ENCODE measurements around the gene ORC1. TPM values are rescaled to one million over a fixed set of nuclear protein-coding genes. Genes with fewer than 3 reads are reported as not detected.

ORC1 gene
- total RNA-seq, 1 donor from 2014 or later: 3.4 TPM

DNA sequence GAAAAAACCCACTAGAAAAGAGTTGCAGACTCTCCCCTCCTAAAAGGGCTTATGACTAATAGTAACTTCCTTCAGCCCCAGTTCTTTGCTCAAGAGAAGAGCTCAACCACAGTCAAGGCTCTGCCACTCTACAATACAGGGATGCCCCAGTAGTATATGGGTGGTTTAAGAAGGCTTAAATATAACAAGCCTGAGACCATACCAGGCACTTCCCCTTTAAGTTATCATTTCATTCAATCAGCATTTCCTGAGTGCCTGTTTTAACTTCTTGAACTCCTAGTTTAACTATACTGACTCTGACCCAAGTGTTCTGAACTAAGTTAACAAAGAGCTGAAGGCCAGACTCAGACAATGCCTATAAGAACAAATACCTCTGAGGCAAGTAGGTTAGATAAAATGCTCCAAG lies 20.0 kb upstream of the ORC1 start:
- H3K27me3 Mint-ChIP-seq (ENCODE audit: unreplicated experiment): no peaks in the 10 kb centered on the region
- no peak overlapping the region for H3K27ac Mint-ChIP-seq (ENCODE audit: unreplicated experiment)
- TF ChIP-seq, protein P1, sequence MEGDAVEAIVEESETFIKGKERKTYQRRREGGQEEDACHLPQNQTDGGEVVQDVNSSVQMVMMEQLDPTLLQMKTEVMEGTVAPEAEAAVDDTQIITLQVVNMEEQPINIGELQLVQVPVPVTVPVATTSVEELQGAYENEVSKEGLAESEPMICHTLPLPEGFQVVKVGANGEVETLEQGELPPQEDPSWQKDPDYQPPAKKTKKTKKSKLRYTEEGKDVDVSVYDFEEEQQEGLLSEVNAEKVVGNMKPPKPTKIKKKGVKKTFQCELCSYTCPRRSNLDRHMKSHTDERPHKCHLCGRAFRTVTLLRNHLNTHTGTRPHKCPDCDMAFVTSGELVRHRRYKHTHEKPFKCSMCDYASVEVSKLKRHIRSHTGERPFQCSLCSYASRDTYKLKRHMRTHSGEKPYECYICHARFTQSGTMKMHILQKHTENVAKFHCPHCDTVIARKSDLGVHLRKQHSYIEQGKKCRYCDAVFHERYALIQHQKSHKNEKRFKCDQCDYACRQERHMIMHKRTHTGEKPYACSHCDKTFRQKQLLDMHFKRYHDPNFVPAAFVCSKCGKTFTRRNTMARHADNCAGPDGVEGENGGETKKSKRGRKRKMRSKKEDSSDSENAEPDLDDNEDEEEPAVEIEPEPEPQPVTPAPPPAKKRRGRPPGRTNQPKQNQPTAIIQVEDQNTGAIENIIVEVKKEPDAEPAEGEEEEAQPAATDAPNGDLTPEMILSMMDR (IDR thresholded peaks at IDR 0.05; ENCODE audit: partially characterized antibody, unreplicated experiment): no peak
- no peaks in the 10 kb centered on the region for H3K36me3 Mint-ChIP-seq (ENCODE audit: unreplicated experiment)
- no peaks in the 10 kb centered on the region for H3K9me3 Mint-ChIP-seq (ENCODE audit: unreplicated experiment)
- H3K4me3 Mint-ChIP-seq (ENCODE audit: unreplicated experiment): no peak overlapping the region
- H3K4me1 Mint-ChIP-seq (ENCODE audit: low read depth, unreplicated experiment): no peaks in the 10 kb centered on the region
- no peak for DNase-seq

DNA sequence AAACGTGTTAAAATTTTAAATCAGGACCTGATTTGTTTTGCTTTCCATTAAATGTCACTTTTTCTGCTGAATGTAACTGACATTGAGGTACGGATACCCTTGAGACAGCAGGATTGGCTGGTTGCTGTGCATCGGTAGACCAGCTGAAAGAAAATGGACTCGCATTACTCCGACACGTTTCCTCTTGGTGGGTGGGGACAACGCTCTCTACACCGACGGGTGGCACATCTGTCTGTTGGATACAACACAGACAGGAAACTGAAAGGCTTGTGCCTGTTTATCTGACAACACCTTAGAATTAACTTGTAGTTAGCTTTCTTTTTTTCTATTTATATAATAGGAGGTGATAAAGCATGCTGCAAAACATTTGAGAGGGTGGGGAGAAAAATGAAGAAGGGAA lies 19.5 kb upstream of the ORC1 start:
- Mint-ChIP-seq H3K27ac (ENCODE audit: unreplicated experiment) (no peak overlapping the region), H3K27me3 (ENCODE audit: unreplicated experiment) (no peaks in the 10 kb centered on the region), H3K4me3 (ENCODE audit: unreplicated experiment) (no peak overlapping the region), H3K4me1 (ENCODE audit: low read depth, unreplicated experiment) (no peaks in the 10 kb centered on the region), H3K9me3 (ENCODE audit: unreplicated experiment) (no peaks in the 10 kb centered on the region), H3K36me3 (ENCODE audit: unreplicated experiment) (no peaks in the 10 kb centered on the region)
- TF ChIP-seq, protein P1 (IDR thresholded peaks at IDR 0.05; ENCODE audit: partially characterized antibody, unreplicated experiment): no peak
- no peak for DNase-seq

DNA sequence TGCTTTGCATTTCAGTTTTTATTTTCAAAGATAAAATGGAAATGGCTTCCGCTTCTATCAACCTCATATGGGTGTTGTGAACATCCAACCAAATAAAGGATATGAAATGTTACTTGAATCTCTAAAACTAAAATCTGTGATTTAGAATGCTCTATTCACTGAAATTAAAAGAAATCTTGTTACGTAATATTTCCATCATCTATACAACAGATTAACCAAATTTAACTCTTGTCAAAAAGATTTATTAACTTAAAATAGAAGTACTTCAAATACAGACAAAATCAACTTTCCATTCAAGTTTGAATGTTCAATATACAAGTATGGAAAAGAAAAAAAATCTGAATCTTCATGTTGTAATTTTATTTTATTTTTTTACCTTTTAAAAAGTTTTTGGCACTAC lies 18.8 kb upstream of the ORC1 start:
- Mint-ChIP-seq H3K9me3 (ENCODE audit: unreplicated experiment) (no peaks in the 10 kb centered on the region), H3K27ac (ENCODE audit: unreplicated experiment) (no peak overlapping the region), H3K36me3 (ENCODE audit: unreplicated experiment) (no peaks in the 10 kb centered on the region), H3K27me3 (ENCODE audit: unreplicated experiment) (no peaks in the 10 kb centered on the region), H3K4me3 (ENCODE audit: unreplicated experiment) (no peak overlapping the region), H3K4me1 (ENCODE audit: low read depth, unreplicated experiment) (no peaks in the 10 kb centered on the region)
- no peak for DNase-seq
- TF ChIP-seq, protein P1 (IDR thresholded peaks at IDR 0.05; ENCODE audit: partially characterized antibody, unreplicated experiment): no peak

DNA sequence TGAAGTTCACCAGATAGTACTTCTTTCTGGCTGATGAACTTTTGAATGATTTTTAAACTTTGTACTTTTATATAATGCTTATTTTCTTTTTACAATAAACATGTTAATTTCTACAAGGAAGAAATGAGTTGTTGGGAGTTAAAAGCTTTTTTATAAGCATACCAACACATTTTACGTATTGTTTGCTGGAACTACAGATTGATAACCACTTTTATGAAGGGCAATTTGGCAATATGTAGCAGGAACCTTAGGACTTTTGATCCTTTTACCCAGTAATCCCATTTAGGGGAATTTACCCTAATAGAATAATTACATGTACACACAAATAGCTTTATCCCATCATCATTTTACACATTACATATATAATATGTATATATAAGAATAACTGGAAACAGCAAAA lies 16.5 kb upstream of the ORC1 start:
- Mint-ChIP-seq H3K36me3 (ENCODE audit: unreplicated experiment) (no peaks in the 10 kb centered on the region), H3K9me3 (ENCODE audit: unreplicated experiment) (no peaks in the 10 kb centered on the region), H3K27me3 (ENCODE audit: unreplicated experiment) (no peaks in the 10 kb centered on the region), H3K4me3 (ENCODE audit: unreplicated experiment) (no peak overlapping the region), H3K4me1 (ENCODE audit: low read depth, unreplicated experiment) (no peaks in the 10 kb centered on the region), H3K27ac (ENCODE audit: unreplicated experiment) (no peak overlapping the region)
- TF ChIP-seq, protein P1 (IDR thresholded peaks at IDR 0.05; ENCODE audit: partially characterized antibody, unreplicated experiment): no peak
- DNase-seq: no peak

DNA sequence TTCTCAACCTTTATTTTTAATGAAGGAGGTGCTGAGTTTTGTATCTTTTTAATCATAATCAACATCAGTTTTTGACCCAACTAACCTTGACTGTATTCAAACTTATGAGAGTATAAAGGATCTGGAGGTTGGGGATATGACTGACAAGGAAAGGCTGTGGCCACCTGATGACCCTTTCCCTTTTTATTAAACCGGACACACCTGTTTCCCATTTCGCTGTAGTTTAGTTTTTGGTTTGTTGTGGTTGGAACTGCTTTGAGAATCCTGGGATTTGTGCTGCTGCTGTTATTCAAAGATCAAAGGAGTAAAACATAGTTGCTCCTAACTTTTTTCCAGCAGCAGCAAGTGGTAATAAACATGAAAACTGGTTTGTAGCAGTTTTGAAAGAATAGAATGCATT lies 12.6 kb upstream of the ORC1 start:
- H3K4me3 Mint-ChIP-seq (ENCODE audit: unreplicated experiment): no peak overlapping the region
- no peak overlapping the region for H3K27ac Mint-ChIP-seq (ENCODE audit: unreplicated experiment)
- H3K4me1 Mint-ChIP-seq (ENCODE audit: low read depth, unreplicated experiment): no peaks in the 10 kb centered on the region
- H3K36me3 Mint-ChIP-seq (ENCODE audit: unreplicated experiment): no peaks in the 10 kb centered on the region
- no peak for DNase-seq
- TF ChIP-seq, protein P1 (IDR thresholded peaks at IDR 0.05; ENCODE audit: partially characterized antibody, unreplicated experiment): no peak
- H3K9me3 Mint-ChIP-seq (ENCODE audit: unreplicated experiment): no peaks in the 10 kb centered on the region
- no peaks in the 10 kb centered on the region for H3K27me3 Mint-ChIP-seq (ENCODE audit: unreplicated experiment)
